NCI-H446 treated with DMSO at 0.1 percent for 48 hours (cell line): ENCODE data around the gene FGFR3.
"Not testable (repeated sequence)": the region's sequence is repeated elsewhere in the genome, so short reads cannot be mapped to it uniquely, and the experiment has no call there.

Source experiments
- DNase-seq: peaks from one replicate; lab custom pipeline; 2025; lab: John Stamatoyannopoulos, UW

FGFR3 gene

GRCh38 chr4:1842339-1842895 lies 49.3 kb downstream of the FGFR3 start:
- no peak for DNase-seq

- no peak for DNase-seq
Measured at GRCh38 chr4:1842993-1843448, 49.9 kb downstream of the FGFR3 start.

GRCh38 chr4:1843852-1844251 lies 50.8 kb downstream of the FGFR3 start:
- no peak for DNase-seq

DNA sequence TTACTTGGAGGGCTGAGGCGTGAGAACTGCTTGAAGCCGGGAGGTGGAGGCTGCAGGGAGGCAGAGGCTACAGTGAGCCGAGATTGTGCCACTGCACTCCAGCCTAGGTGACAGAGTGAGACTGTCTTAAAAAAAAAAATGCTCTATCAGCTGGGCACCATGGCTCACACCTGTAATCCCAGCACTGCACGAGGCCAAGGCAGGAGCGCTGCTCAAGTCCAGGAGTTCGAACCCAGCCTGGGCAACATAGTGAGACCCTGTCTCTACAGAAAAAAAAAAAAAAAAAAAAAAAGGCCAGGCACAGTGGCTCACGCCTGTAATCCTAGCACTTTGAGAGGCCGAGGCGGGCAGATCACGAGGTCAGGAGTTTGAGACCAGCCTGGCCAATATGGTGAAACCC lies 51.5 kb downstream of the FGFR3 start:
- not testable (repeated sequence) for DNase-seq

DNA sequence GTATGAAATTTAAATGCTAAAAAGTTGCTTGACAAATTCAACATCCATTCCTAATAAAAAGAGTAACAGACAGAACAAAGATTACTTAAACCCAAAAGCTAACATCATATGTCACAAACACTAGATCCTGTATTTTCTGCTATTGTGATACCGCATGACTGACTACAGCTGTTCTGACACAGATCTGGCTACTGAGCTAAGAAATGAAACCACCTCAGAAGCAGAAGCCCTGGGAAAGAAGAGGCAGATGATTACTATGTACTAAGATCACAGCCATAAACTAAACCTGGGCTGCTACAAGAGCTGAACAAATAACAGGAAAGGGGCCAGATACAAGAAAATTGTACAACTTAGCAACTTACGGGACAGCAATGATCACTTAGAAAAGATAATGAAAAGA lies 53.5 kb downstream of the FGFR3 start:
- no peak for DNase-seq

DNA sequence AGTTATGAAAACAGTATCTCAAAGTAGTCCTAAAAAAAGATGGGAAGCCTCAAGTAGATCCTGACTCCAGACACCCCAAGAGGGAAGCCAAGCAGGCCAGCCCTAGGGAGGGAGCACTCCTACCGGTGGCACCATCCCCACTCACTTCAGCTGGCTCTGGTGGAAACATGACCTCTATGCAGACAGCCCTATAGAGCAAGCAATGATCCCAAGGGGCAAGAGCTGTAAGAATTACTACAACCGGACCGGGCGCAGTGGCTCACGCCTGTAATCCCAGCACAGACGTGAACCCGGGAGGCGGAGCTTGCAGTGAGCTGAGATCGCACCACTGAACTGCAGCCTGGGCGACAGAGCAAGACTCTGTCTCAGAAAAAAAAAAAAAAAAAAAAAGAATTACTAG lies 57.2 kb downstream of the FGFR3 start:
- DNase-seq: no peak

DNA sequence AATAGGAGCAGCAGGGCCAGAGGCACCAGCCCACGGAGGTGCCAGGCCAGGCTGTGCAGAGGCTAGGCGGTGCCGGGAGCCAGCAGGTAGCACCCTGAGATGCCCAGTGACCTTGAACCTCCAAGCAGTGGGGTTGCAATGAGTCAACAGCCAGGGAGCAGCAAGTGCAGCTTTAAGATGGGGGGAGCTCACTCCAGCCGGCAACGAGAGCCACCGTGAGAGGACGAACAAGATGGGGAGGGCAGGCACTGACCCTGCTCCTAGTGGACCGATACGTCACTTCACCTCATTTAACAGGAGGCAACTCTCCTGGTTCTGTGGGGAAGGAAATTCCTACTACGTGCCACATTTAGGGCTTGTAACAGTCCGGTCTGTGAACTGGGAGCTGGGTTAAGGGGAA lies 58.1 kb downstream of the FGFR3 start:
- DNase-seq: no peak

DNA sequence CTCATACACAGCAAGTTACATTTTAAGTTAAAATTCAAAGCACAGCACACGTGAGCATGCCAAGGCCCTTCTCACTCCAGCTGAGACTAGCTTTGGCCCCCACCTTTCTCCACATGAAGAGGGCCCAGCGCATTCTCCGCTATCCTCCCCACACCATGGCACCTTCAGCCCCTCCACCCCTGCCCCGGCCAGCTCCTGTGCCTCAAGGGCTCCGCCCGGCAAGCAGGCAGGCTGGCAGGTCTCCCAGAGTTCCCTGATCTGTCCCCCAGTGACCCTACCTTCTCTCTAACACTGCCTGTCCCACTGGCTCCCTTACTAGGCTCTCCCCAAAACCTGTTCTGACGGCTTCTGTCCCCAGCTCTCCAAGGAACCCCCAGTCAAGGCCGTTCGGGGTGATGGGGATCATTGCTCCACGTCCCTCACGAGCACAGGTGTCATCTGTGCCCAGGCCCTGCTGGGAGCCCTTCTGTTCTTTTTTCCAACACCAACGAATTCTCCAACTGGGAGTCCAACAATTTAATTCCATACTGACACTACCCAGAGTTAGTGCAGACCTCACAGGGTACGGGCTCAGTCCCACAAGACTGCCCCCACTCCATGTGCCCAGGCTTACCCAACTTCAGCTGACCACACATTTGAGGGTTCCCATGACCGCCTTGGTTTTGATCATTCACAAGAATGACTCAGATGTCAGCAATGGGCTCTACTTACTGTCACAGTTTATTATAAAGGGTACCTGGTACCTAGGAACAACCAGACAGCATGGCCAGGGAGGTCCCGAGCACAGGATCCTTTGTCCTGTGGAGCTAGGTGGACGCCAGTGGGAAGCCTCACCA lies 58.7 kb downstream of the FGFR3 start:
- DNase-seq: no peak

- DNase-seq: no peak
Measured at GRCh38 chr4:1852904-1853623, 60.0 kb downstream of the FGFR3 start.

DNA sequence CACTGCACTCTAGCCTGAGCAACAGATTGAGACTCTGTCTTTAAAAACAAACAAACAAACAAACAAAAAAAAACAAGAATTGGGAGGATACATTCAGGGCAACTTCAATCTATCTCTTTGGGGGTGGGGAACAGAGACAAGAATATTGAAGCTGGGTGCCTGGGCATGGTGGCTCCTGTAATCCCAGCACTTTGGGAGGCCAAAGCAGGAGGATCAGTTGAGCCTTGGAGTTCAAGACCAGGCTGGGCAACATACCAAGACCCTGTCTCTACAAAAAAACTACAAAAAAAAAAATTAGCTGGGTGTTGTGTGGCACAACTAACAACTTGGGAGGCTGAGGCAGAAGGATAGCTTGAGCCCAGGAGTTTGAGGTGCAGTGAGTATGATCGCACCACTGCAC lies 61.7 kb downstream of the FGFR3 start:
- DNase-seq: no peak

DNA sequence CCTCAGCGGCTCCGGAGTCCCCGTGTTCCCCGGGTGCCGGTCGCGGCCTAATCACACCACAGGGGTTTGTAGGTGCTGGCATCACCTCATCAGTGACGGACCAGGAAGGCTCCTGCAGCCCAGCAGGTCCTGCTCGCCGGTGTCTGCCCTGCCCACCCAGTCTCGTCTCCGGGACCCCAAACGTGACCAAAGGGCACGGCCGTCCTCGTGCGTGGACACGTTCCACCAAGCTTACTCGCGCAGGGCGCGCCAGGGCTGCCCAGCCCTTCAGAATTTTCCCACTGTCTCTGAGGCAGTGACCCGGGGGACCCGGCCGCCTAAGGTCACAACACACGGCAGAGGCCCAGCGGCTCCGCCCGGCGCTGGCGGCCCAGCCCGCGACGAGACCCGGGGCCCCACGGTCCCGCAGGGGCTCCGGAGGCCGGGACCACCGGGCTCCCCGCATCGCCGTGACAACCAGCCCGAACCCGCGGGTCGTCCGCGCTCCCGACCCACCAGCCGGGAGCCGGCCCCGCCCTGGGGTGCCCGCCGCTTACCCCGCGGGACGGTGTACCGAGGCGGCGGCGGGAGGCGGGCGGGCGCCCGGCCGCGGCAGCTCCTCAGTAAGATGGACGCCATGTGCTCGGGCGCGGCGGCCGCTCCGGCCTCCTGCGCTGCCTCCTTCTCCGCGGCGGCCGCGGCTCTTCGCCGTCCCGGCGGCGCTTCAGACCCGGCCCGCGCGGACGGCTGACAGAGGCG lies 62.4 kb downstream of the FGFR3 start:
- no peak for DNase-seq

DNA sequence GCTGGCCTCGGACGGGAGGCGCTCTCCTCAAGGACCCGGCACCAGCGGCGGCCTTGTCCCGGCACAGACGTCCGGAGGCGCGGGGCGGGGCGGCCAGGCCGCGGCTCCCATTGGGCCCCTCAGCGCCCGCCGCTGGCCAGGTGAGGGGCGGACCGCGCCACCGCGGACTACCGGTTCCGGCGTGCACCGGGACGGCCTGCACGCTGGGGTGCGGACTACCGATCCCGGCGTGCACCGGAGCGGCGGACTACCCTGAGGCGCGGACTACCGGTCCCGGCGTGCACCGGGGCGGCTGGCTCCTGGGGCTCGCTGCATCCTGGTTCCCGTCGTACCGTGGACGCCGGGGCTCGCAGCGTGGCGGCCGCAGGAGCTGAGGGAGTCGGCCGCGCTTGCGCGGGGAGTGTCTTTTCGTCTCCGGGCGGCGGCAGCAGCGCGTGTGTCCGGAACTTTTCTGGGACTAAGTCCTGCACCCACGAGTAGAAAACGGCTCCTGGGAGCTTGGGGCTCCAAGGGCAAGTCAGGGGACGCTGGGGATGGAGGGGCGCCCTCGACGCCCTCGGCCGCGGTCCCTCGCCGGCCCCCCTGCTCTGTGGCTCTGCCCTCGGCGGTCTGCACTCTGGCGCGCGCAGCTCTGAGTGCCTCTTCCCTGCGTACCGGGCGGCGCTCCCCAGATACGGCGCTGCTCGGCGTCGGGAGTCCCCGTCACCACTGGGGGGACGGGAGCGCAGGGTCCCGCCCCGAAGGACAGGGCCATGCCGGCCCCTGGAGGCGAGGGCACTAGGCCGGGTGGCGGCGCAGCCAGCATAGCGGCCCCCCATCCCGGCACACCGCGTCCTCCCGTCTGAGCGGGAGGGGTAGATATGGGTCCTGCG lies 63.2 kb downstream of the FGFR3 start, which contains the start of gene LETM1:
TSS of gene LETM1 (minus strand) at position 86 of the 872 bp plus-strand sequence. CDS start 206 bp downstream, outside the sequence.
- peak; percentile 73 for DNase-seq

DNA sequence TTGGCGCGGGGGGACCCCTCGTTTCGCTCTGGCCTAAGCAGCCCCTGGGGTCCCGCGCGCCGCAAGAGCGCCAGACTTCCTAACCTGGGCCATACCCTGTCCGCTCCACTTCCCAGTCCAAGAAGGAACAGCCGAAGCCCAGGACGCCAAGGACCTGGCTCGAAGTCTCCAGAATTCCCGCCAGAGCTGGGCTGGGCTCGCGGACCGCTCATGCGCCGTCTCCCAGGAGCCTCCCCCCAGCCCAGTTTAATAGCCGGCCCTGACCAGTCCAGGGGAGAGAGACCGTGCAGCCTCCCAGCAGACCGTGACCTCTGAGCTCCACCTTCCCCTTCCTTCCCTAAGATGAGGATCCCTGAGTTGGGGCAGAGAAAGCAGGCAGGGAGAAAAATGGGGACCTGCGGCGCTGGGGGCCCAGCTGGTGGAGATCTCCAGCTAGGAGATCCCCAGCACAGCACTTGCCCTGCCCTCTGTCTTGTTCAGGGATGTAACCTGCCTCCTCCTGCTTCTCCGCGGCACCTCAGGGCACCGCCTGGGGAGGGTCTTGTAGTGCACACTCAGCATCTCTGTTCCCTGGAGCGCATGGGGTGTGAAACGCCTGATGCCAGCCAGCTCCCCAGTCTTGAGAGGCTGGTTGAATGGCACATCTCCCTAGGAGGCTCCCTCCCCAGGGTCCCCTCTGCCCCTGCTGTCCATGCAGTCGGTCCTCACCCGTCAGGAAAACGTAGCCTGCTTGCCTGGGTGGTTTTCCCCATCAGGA lies 64.0 kb downstream of the FGFR3 start:
- no peak for DNase-seq

GRCh38 chr4:1857931-1858330 lies 64.8 kb downstream of the FGFR3 start:
- DNase-seq: no peak
